Central memory CD8-positive, alpha-beta T cell (primary cell): ENCODE results near the gene RENBP.
A peak's percentile ranks its signal among the peaks of the same experiment; 100 is the strongest.

Experiments used
- ATAC-seq: fragments of 150-1000 bp; cut with Tn5 transposase; replicated peaks from 2 replicates; pipeline ENCODE4 v1.10.0; 2022; ENCODE audit warnings: mild to moderate bottlenecking, moderate FRiP score, moderate number of reproducible peaks; ENCODE audit not compliant: poor library complexity, severe bottlenecking; ENCODE audit errors: extremely low read depth
- DNase-seq, 2 donors: peaks; one replicate each; pipeline ENCODE4 v3.0.0; 2021; ENCODE audit warnings: low spot score in 2 of 2
- H3K27ac Mint-ChIP-seq: one replicate; pipeline ENCODE4 v1.8.0; 2022; ENCODE audit warnings: low read depth, mild to moderate bottlenecking, moderate library complexity, mixed read lengths
- H3K27me3 Mint-ChIP-seq: one replicate; pipeline ENCODE4 v1.8.0; 2022; ENCODE audit warnings: mixed read lengths
- H3K36me3 Mint-ChIP-seq: one replicate; pipeline ENCODE4 v1.8.0; 2022; ENCODE audit warnings: mild to moderate bottlenecking, moderate library complexity, mixed read lengths; ENCODE audit not compliant: insufficient read depth
- H3K4me1 Mint-ChIP-seq: one replicate; pipeline ENCODE4 v1.8.0; 2022; ENCODE audit warnings: mixed read lengths
- H3K4me3 Mint-ChIP-seq: one replicate; pipeline ENCODE4 v1.8.0; 2022; ENCODE audit warnings: mild to moderate bottlenecking, moderate library complexity, mixed read lengths
- H3K9me3 Mint-ChIP-seq: one replicate; pipeline ENCODE4 v1.8.0; 2022; ENCODE audit warnings: mixed read lengths

The RENBP gene

DNA sequence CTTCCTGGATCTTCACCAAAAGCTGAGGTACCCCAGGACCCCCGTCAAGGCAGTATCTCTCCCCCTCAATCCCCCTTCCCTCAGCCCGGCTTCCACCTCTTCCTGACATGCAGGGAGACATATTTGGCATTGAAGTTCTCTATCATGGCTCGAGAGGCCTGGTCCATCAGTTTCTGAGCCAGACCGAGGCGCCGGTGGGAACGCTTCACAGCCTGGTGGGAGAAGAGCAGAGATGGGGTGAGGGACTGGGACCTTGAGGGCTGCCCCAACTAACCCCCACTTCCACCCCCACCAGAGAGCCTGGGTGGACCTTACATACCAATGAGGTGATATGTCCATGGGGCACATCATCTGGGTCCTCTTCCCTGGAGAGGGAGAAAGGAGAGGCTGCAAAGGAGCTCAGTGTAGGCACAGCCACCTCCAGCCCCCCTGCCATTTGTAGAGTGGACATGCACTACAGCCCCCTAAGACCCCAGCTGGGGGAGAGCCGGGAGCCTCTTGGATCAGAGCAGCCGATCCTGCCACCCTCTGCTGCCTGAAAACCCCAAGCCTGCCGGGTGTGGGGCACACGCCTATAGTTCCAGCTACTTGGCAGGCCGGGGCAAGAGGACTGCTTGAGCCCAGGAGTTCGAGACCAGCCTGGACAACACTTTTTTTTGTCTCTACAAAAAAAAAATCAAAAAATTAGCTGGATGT, 12.1 kb downstream of the RENBP start:
- no peak for ATAC-seq
- no peak overlapping the region for H3K4me3 Mint-ChIP-seq
- peaks cover 19% of the 10 kb centered on the region for H3K4me1 Mint-ChIP-seq
- no peaks in the 10 kb centered on the region for H3K9me3 Mint-ChIP-seq
- H3K36me3 Mint-ChIP-seq = peaks cover 14% of the 10 kb centered on the region
- no peaks in the 10 kb centered on the region for H3K27me3 Mint-ChIP-seq
- no peak for DNase-seq
- H3K27ac Mint-ChIP-seq = no peak overlapping the region

DNA sequence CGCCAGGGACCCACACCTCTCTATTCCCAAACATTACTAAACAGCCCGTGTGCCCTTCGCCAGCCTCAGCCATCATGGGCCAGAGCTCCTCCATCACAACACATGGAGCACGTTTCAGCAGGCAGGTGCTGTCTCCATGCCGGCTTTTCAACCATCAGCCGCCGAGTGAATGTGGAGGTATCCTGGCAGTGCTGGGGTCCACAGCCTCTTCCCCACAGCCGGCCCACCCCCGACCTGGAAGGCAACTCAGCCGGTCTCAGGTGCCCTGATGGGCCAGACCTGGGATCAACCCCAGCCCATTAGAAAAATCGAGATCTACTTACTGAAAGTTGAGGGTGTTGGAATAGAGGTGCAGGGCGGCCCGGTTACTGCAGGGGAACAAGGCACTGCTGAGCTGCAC, 12.7 kb downstream of the RENBP start:
- no peak for ATAC-seq
- Mint-ChIP-seq H3K4me1 (peaks cover 24% of the 10 kb centered on the region), H3K27me3 (no peaks in the 10 kb centered on the region), H3K4me3 (no peak overlapping the region), H3K36me3 (peaks cover 16% of the 10 kb centered on the region), H3K9me3 (no peaks in the 10 kb centered on the region), H3K27ac (peak overlapping the region; percentile 71)
- DNase-seq = no peak

DNA sequence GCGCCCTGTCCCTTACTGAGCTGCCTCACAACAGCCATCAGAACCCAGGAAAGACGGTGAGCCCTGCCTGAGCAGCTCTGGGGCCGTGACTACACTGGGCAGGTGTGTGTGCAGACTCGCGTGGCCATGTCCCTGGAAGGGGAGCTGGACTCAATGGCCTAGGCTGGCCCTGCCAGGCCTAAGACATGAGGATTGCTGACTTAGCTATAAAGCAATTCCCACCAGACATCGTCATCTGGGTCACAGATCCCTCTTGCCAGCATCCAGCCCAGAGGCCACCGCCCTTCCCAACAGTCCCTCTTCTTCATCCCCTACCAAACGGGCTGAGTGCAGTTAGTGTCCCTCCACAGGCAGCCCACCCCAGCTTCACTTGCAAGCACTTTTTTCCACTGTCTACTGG, 13.3 kb downstream of the RENBP start:
- Mint-ChIP-seq H3K36me3 (peaks cover 13% of the 10 kb centered on the region), H3K4me3 (no peak overlapping the region)
- ATAC-seq = no peak

GRCh38 chrX:153930011-153930910, 14.2 kb downstream of the RENBP start:
- no peak for DNase-seq
- H3K36me3 Mint-ChIP-seq = peaks cover 16% of the 10 kb centered on the region
- H3K27ac Mint-ChIP-seq = no peak overlapping the region
- no peaks in the 10 kb centered on the region for H3K9me3 Mint-ChIP-seq
- peaks cover 30% of the 10 kb centered on the region for H3K4me1 Mint-ChIP-seq
- H3K4me3 Mint-ChIP-seq = no peak overlapping the region
- H3K27me3 Mint-ChIP-seq = no peaks in the 10 kb centered on the region
- no peak for ATAC-seq

More for the DNA sequence above, 13.3 kb downstream of the RENBP start:
- H3K27me3 Mint-ChIP-seq = no peaks in the 10 kb centered on the region
- H3K27ac Mint-ChIP-seq = peak overlapping the region; percentile 71
- DNase-seq = no peak
- H3K4me1 Mint-ChIP-seq = peaks cover 24% of the 10 kb centered on the region
- no peaks in the 10 kb centered on the region for H3K9me3 Mint-ChIP-seq

DNA sequence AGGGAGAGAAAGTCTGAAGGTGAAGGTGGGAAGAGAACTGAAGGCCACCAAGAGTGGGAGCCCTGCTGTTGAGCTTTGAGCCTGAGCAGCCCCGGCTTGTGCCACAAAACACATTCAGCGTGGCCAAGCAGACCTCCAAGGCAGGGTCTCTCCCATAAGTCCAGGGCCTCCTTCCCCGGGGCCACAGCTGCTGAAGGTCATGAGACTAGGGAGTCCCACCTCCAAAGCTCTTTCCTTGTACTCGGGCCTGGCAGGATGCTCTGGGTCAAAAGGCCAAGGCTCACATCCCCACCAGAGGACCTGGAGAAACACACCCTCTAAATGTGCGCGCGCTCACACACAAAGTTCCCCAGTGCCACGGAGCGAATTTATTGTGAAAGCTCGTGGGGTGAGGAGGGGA, 14.9 kb downstream of the RENBP start:
- H3K27ac Mint-ChIP-seq = no peak overlapping the region
- DNase-seq (no peak), ATAC-seq (no peak)
- no peaks in the 10 kb centered on the region for H3K27me3 Mint-ChIP-seq
- peaks cover 33% of the 10 kb centered on the region for H3K4me1 Mint-ChIP-seq
- no peaks in the 10 kb centered on the region for H3K9me3 Mint-ChIP-seq
- H3K36me3 Mint-ChIP-seq = peaks cover 16% of the 10 kb centered on the region
- no peak overlapping the region for H3K4me3 Mint-ChIP-seq

- no peak for DNase-seq
- peaks cover 16% of the 10 kb centered on the region for H3K36me3 Mint-ChIP-seq
- peak overlapping the region; percentile 96 for H3K27ac Mint-ChIP-seq
- no peaks in the 10 kb centered on the region for H3K9me3 Mint-ChIP-seq
- H3K4me3 Mint-ChIP-seq = peak overlapping the region; percentile 87
- peaks cover 39% of the 10 kb centered on the region for H3K4me1 Mint-ChIP-seq
- no peak for ATAC-seq
- no peaks in the 10 kb centered on the region for H3K27me3 Mint-ChIP-seq
Observed at GRCh38 chrX:153928846-153929245, 15.6 kb downstream of the RENBP start.

GRCh38 chrX:153927922-153928760, 16.3 kb downstream of the RENBP start:
- peak overlapping the region; percentile 87 for H3K4me3 Mint-ChIP-seq
- H3K36me3 Mint-ChIP-seq = peaks cover 15% of the 10 kb centered on the region
- ATAC-seq = peak; percentile 73
- peaks cover 43% of the 10 kb centered on the region for H3K4me1 Mint-ChIP-seq
- H3K27ac Mint-ChIP-seq = peak overlapping the region; percentile 96
- H3K27me3 Mint-ChIP-seq = no peaks in the 10 kb centered on the region
- H3K9me3 Mint-ChIP-seq = no peaks in the 10 kb centered on the region
- DNase-seq = peak; percentile 77 to 91

- Mint-ChIP-seq H3K27me3 (no peaks in the 10 kb centered on the region), H3K36me3 (peaks cover 15% of the 10 kb centered on the region), H3K9me3 (no peaks in the 10 kb centered on the region), H3K4me1 (peaks cover 49% of the 10 kb centered on the region), H3K27ac (peak overlapping the region; percentile 96), H3K4me3 (peak overlapping the region; percentile 87)
- no peak for DNase-seq
- no peak for ATAC-seq
Observed at GRCh38 chrX:153927672-153927921, 16.8 kb downstream of the RENBP start.

GRCh38 chrX:153926858-153927671, 17.4 kb downstream of the RENBP start:
- DNase-seq (peak; percentile 41 to 62), ATAC-seq (peak; percentile 59)
- Mint-ChIP-seq H3K4me1 (peaks cover 54% of the 10 kb centered on the region), H3K36me3 (peaks cover 11% of the 10 kb centered on the region), H3K27me3 (no peaks in the 10 kb centered on the region), H3K9me3 (no peaks in the 10 kb centered on the region), H3K4me3 (peak overlapping the region; percentile 87), H3K27ac (peak overlapping the region; percentile 96)

GRCh38 chrX:153926552-153926857, 17.9 kb downstream of the RENBP start:
- no peak for ATAC-seq
- peaks cover 54% of the 10 kb centered on the region for H3K4me1 Mint-ChIP-seq

GRCh38 chrX:153925739-153926551, 18.5 kb downstream of the RENBP start, which contains the start of gene ARHGAP4:
Gene ARHGAP4 (minus strand): TSS chrX:153926264. CDS start chrX:153926202, 62 bp downstream.
- Mint-ChIP-seq H3K27me3 (no peaks in the 10 kb centered on the region), H3K27ac (peak within 1 kb of the TSS; percentile 96), H3K4me1 (peaks cover 51% of the 10 kb centered on the region), H3K36me3 (peaks cover 9% of the 10 kb centered on the region), H3K4me3 (peak within 1 kb of the TSS; percentile 90), H3K9me3 (no peaks in the 10 kb centered on the region)
- no peak for ATAC-seq
- DNase-seq = no peak

More at GRCh38 chrX:153926552-153926857, 17.9 kb downstream of the RENBP start:
- Mint-ChIP-seq H3K4me3 (peak overlapping the region; percentile 87), H3K27ac (peak overlapping the region; percentile 96), H3K27me3 (no peaks in the 10 kb centered on the region), H3K9me3 (no peaks in the 10 kb centered on the region), H3K36me3 (peaks cover 11% of the 10 kb centered on the region)
- DNase-seq = no peak
